ENCODE results near the gene GLRA2.
A peak's percentile ranks its signal among the peaks of the same experiment; 100 is the strongest.

GLRA2 gene

GRCh38 chrX:14641681-14642655 is 112.6 kb downstream of the GLRA2 start:
- no peak for DNase-seq (ENCODE audit: low spot score)
- in situ Hi-C loops (cut with MboI; ENCODE audit: low pct_unique_long_range_greater_than_20kb, low sequenced_read_pairs, unreplicated experiment): no loop called here
- TF ChIP-seq, protein P1, sequence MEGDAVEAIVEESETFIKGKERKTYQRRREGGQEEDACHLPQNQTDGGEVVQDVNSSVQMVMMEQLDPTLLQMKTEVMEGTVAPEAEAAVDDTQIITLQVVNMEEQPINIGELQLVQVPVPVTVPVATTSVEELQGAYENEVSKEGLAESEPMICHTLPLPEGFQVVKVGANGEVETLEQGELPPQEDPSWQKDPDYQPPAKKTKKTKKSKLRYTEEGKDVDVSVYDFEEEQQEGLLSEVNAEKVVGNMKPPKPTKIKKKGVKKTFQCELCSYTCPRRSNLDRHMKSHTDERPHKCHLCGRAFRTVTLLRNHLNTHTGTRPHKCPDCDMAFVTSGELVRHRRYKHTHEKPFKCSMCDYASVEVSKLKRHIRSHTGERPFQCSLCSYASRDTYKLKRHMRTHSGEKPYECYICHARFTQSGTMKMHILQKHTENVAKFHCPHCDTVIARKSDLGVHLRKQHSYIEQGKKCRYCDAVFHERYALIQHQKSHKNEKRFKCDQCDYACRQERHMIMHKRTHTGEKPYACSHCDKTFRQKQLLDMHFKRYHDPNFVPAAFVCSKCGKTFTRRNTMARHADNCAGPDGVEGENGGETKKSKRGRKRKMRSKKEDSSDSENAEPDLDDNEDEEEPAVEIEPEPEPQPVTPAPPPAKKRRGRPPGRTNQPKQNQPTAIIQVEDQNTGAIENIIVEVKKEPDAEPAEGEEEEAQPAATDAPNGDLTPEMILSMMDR (IDR thresholded peaks at IDR 0.05; ENCODE audit: extremely low read depth, insufficient read depth, missing control alignments): no peak

DNA sequence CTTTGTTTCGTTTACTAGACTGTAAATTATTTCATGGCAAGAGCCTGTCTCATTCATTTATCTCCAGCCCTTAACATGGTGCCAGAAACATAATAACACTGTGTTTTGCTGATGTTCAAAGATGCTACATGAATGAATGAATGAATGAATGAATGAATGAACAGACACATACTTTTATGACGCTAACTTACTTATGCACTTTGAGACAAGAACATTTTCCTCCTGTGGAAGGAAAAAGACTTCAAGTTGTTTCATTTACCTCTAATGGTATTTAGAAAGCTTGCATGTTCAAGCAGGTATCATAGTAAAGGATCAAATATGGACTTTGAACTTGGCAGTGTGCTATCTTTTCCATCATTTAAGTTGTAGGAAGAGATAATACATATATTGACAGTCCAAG is 131.6 kb downstream of the GLRA2 start:
- DNase-seq (ENCODE audit: low spot score): no peak
- TF ChIP-seq, protein P1 (IDR thresholded peaks at IDR 0.05; ENCODE audit: extremely low read depth, insufficient read depth, missing control alignments): no peak
- in situ Hi-C loops (cut with MboI; ENCODE audit: low pct_unique_long_range_greater_than_20kb, low sequenced_read_pairs, unreplicated experiment): no loop called here

GRCh38 chrX:14670819-14671218 is 141.5 kb downstream of the GLRA2 start:
- in situ Hi-C loops (cut with MboI; ENCODE audit: low pct_unique_long_range_greater_than_20kb, low sequenced_read_pairs, unreplicated experiment): no loop called here
- no peak for DNase-seq (ENCODE audit: low spot score)
- TF ChIP-seq, protein P1 (IDR thresholded peaks at IDR 0.05; ENCODE audit: extremely low read depth, insufficient read depth, missing control alignments): no peak

DNA sequence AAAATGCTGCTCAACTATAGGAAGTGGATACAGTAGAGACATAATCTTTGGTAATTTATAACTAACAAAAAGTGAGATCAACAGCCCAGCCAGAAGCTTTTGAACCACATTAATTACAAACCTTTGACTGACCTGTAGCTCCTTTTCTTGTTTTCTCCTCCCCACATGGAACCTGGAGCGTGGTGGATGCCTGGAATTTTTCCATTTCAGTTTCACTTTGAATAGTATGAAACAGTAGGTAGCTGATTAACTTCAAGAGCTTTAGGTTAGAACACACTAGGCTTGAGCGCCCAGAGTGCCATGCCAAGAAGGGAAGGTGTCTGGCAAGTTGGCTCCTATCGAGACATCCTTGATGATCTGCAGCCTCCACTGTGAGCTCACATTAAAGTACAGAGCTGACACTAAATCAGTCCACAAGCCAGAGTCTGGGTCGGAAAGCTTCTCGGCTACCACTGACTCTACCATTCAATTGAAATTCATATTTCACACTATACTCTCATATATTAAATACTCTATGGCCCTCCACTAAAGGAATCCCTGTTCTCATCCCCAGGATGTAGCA is 143.4 kb downstream of the GLRA2 start:
- in situ Hi-C loops (cut with MboI; ENCODE audit: low pct_unique_long_range_greater_than_20kb, low sequenced_read_pairs, unreplicated experiment): no loop called here
- TF ChIP-seq, protein P1 (IDR thresholded peaks at IDR 0.05; ENCODE audit: extremely low read depth, insufficient read depth, missing control alignments): no peak
- no peak for DNase-seq (ENCODE audit: low spot score)

- TF ChIP-seq, protein P1 (IDR thresholded peaks at IDR 0.05; ENCODE audit: extremely low read depth, insufficient read depth, missing control alignments): no peak
- in situ Hi-C loops (cut with MboI; ENCODE audit: low pct_unique_long_range_greater_than_20kb, low sequenced_read_pairs, unreplicated experiment): no loop called here
- no peak for DNase-seq (ENCODE audit: low spot score)
Observed at GRCh38 chrX:14673236-14673635, 143.9 kb downstream of the GLRA2 start.

- peak; percentile 36 for DNase-seq (ENCODE audit: low spot score)
- in situ Hi-C loops (cut with MboI; ENCODE audit: low pct_unique_long_range_greater_than_20kb, low sequenced_read_pairs, unreplicated experiment): no loop called here
- TF ChIP-seq, protein P1 (IDR thresholded peaks at IDR 0.05; ENCODE audit: extremely low read depth, insufficient read depth, missing control alignments): no peak
Observed at GRCh38 chrX:14673764-14674163, 144.4 kb downstream of the GLRA2 start.
